ENCODE data around the gene TPD52L2. TPM values are rescaled to one million over a fixed set of nuclear protein-coding genes. Genes with fewer than 3 reads are reported as not detected.
"Not testable (repeated sequence)": the region's sequence is repeated elsewhere in the genome, so short reads cannot be mapped to it uniquely, and the experiment has no call there.

Gene TPD52L2
- total RNA-seq, 1 donor from 2014 or later, result 85.4 TPM

GRCh38 chr20:63878899-63879663 is 14.0 kb downstream of the TPD52L2 start:
- DNase-seq (ENCODE audit: low spot score), result no peak

- not testable (repeated sequence) for DNase-seq (ENCODE audit: low spot score)
Observed at GRCh38 chr20:63880901-63881300, 15.8 kb downstream of the TPD52L2 start.

GRCh38 chr20:63881451-63882226 is 16.6 kb downstream of the TPD52L2 start:
- DNase-seq (ENCODE audit: low spot score), result no peak

GRCh38 chr20:63882257-63883200 is 17.5 kb downstream of the TPD52L2 start:
- no peak for DNase-seq (ENCODE audit: low spot score)

GRCh38 chr20:63883201-63883593 is 18.1 kb downstream of the TPD52L2 start:
- DNase-seq (ENCODE audit: low spot score), result no peak

GRCh38 chr20:63884506-63885263 is 19.6 kb downstream of the TPD52L2 start:
- no peak for DNase-seq (ENCODE audit: low spot score)

GRCh38 chr20:63885264-63886053 is 20.4 kb downstream of the TPD52L2 start:
- no peak for DNase-seq (ENCODE audit: low spot score)

GRCh38 chr20:63886054-63886419 is 21.0 kb downstream of the TPD52L2 start:
- no peak for DNase-seq (ENCODE audit: low spot score)

GRCh38 chr20:63886921-63887320 is 21.9 kb downstream of the TPD52L2 start:
- no peak for DNase-seq (ENCODE audit: low spot score)

GRCh38 chr20:63889241-63890200 is 24.5 kb downstream of the TPD52L2 start:
- DNase-seq (ENCODE audit: low spot score), result no peak

- DNase-seq (ENCODE audit: low spot score), result no peak
Observed at GRCh38 chr20:63890201-63890576, 25.1 kb downstream of the TPD52L2 start.

- DNase-seq (ENCODE audit: low spot score), result no peak
Observed at GRCh38 chr20:63890616-63891015, 25.5 kb downstream of the TPD52L2 start.

- no peak for DNase-seq (ENCODE audit: low spot score)
Observed at GRCh38 chr20:63891061-63892002, 26.3 kb downstream of the TPD52L2 start.

- no peak for DNase-seq (ENCODE audit: low spot score)
Observed at GRCh38 chr20:63892402-63892801, 27.3 kb downstream of the TPD52L2 start.

GRCh38 chr20:63893999-63894357 is 28.9 kb downstream of the TPD52L2 start:
- no peak for DNase-seq (ENCODE audit: low spot score)

GRCh38 chr20:63894358-63895201 is 29.5 kb downstream of the TPD52L2 start, which contains the start of gene DNAJC5:
DNAJC5 (plus strand) TSS chr20:63895126; CDS start chr20:63928346, 33,220 bp downstream.
- peak; percentile 95 for DNase-seq (ENCODE audit: low spot score)

Measured in ureter (tissue), 1 donor.